Panc1 (cell line): ENCODE data around the gene THEMIS2. TPM values are rescaled to one million over a fixed set of nuclear protein-coding genes. Genes with fewer than 3 reads are reported as not detected.

Source experiments
- ATAC-seq: fragments of 200-7000 bp; cut with Tn5 transposase; 2 replicates; pipeline ENCODE4 v1.9.1; 2020; ENCODE audit warnings: mild to moderate bottlenecking, moderate library complexity
- BruUV-seq: library from RNA; stranded (reverse); fragments of 400-500 nt; replicated peaks from 2 replicates; lab custom pipeline; 2021; lab: Mats Ljungman, UMichigan
- CTCF ChIA-PET: fragments of 300-600 bp; sonication (Branson Sonifier 250); formaldehyde crosslinking; loops from one replicate; lab custom pipeline; 2022; ENCODE audit warnings: antibody characterized with exemption; lab: Charles Lee
- POLR2A ChIA-PET: fragments of 300-600 bp; sonication (Branson Sonifier 250); formaldehyde crosslinking; loops from one replicate; lab custom pipeline; 2022; ENCODE audit warnings: antibody characterized with exemption; lab: Charles Lee
- DNase-seq: peaks from one replicate; pipeline ENCODE4 v3.0.0-alpha.2; 2010; ENCODE audit warnings: low read depth, low spot score
- H3K27ac ChIP-seq: 2 replicates; pipeline ENCODE4 v1.5.1; 2011; ENCODE audit warnings: mild to moderate bottlenecking, low read length, inconsistent platforms
- H3K27me3 ChIP-seq: fragments of 200-500 bp; sonication (Bioruptor generic); 2 replicates; pipeline ENCODE4 v1.6.0; 2014; ENCODE audit warnings: low read length, inconsistent platforms; ENCODE audit not compliant: control insufficient read depth, insufficient read depth
- H3K36me3 ChIP-seq: fragments of 200-500 bp; sonication (Bioruptor generic); 2 replicates; pipeline ENCODE4 v1.5.1; 2014; ENCODE audit warnings: inconsistent platforms, mild to moderate bottlenecking, low read length, moderate library complexity; ENCODE audit not compliant: control insufficient read depth, insufficient read depth
- H3K4me1 ChIP-seq: 2 replicates; pipeline ENCODE4 v1.5.1; 2011; ENCODE audit warnings: inconsistent platforms, mild to moderate bottlenecking, low read length, moderate library complexity; ENCODE audit not compliant: control insufficient read depth, insufficient read depth
- H3K4me3 ChIP-seq, 2 experiments: 2 replicates each; pipeline ENCODE4 v1.5.1; 2011 to 2012; ENCODE audit warnings: low read depth in 2 of 2, low read length in 2 of 2, mild to moderate bottlenecking in 2 of 2, inconsistent platforms in 1 of 2, moderate library complexity in 1 of 2
- H3K9me3 ChIP-seq: fragments of 200-500 bp; sonication (Bioruptor generic); 2 replicates; pipeline ENCODE4 v1.5.1; 2014; ENCODE audit warnings: low read depth, mild to moderate bottlenecking, inconsistent platforms, low read length, moderate library complexity; ENCODE audit not compliant: control insufficient read depth, insufficient read depth
- CTCF ChIP-seq: fragments of 450-650 bp; IDR thresholded peaks from 2 replicates; pipeline ENCODE4 v1.5.1; 2017; ENCODE audit warnings: mild to moderate bottlenecking
- POLR2AphosphoS5 ChIP-seq: IDR thresholded peaks from 2 replicates; pipeline ENCODE4 v1.6.1; 2012; ENCODE audit warnings: mild to moderate bottlenecking, low read depth, low read length, moderate library complexity
- REST ChIP-seq, 2 experiments: IDR thresholded peaks; 2 replicates each; pipeline ENCODE4 v1.6.1; 2011 to 2012; ENCODE audit warnings: low read depth in 2 of 2, control low read depth in 1 of 2, low read length in 1 of 2, mild to moderate bottlenecking in 1 of 2, moderate library complexity in 1 of 2; ENCODE audit not compliant: insufficient read depth in 1 of 2
- SIN3A ChIP-seq: IDR thresholded peaks from 2 replicates; pipeline ENCODE4 v1.6.1; 2012; ENCODE audit warnings: low read depth, mild to moderate bottlenecking, low read length, moderate library complexity, borderline replicate concordance; ENCODE audit not compliant: insufficient read depth
- TCF7L2 ChIP-seq: IDR thresholded peaks from 2 replicates; pipeline ENCODE4 v1.6.1; 2011; ENCODE audit warnings: mild to moderate bottlenecking, low read depth, low read length, inconsistent platforms
- in situ Hi-C: cut with HindIII; loops from 2 replicates; pipeline ENCODE4 v1.10.0; 2016; ENCODE audit warnings: low sequenced_read_pairs, low pct_unique_long_range_greater_than_20kb
- intact Hi-C: fragments of 100-400 bp; cut with micrococcal nuclease; formaldehyde crosslinking; loops from one replicate; pipeline ENCODE4 v1.10.0; 2022; ENCODE audit not compliant: unreplicated experiment
- total RNA-seq: library from RNA; stranded (reverse); gene quantifications from one replicate; pipeline ENCODE4 v1.2.1, GENCODE V29; 2021; ENCODE audit not compliant: unreplicated experiment

THEMIS2 gene
- total RNA-seq, 1 experiment from 2014 or later: 4.2 TPM

GRCh38 chr1:27873671-27874384, 1.5 kb downstream of the THEMIS2 start:
- ATAC-seq (no peak), DNase-seq (no peak)
- Histone ChIP-seq H3K36me3 (no peaks in the 10 kb centered on the region), H3K27me3 (no peaks in the 10 kb centered on the region), H3K27ac (no peak overlapping the region), H3K4me1 (no peaks in the 10 kb centered on the region; the same call in none of the 2 replicates), H3K4me3 (no peak overlapping the region), H3K9me3 (no peaks in the 10 kb centered on the region)
- CTCF ChIA-PET: no interaction called here
- BruUV-seq: no TSS peak
- intact Hi-C loops: no loop called here
- TF ChIP-seq SIN3A: no peak
- TF ChIP-seq CTCF: no peak
- TF ChIP-seq POLR2AphosphoS5: no peak
- TF ChIP-seq REST (IDR thresholded peaks at IDR 0.05; ENCODE audit: insufficient read depth in 1 of 2, low read depth in 2 of 2, low read length in 1 of 2): no peak
- no peak for TF ChIP-seq TCF7L2
- in situ Hi-C loops: no loop called here
- POLR2A ChIA-PET: no interaction called here

GRCh38 chr1:27876341-27877114, 4.2 kb downstream of the THEMIS2 start:
- DNase-seq (no peak), ATAC-seq (no peak)
- BruUV-seq: no TSS peak
- CTCF ChIA-PET: interaction anchor here (0.9 kb wide), 1 partner anchor 16 kb away, joined by 3 read pairs; no protein-coding TSS in a partner anchor
- Histone ChIP-seq H3K27ac (no peak overlapping the region), H3K4me3 (no peak overlapping the region), H3K4me1 (no peaks in the 10 kb centered on the region; the same call in none of the 2 replicates), H3K36me3 (no peaks in the 10 kb centered on the region), H3K9me3 (no peaks in the 10 kb centered on the region), H3K27me3 (no peaks in the 10 kb centered on the region)
- POLR2A ChIA-PET: interaction anchor here (0.7 kb wide), 1 partner anchor 78 kb away, joined by 3 read pairs; no protein-coding TSS in a partner anchor
- TF ChIP-seq CTCF (no peak), SIN3A (no peak), REST (IDR thresholded peaks at IDR 0.05; ENCODE audit: insufficient read depth in 1 of 2, low read depth in 2 of 2, low read length in 1 of 2) (no peak), POLR2AphosphoS5 (no peak), TCF7L2 (no peak)
- in situ Hi-C loops (no loop called here), intact Hi-C loops (no loop called here)
